Suppressor macrophage (primary cell): ENCODE measurements around the gene SLF2.
"Not testable (repeated sequence)": the region's sequence is repeated elsewhere in the genome, so short reads cannot be mapped to it uniquely, and the experiment has no call there.

ENCODE experiments used
- DNase-seq, 4 experiments: peaks; one replicate each; pipeline ENCODE4 v3.0.0-alpha.2; 2020 to 2022

The SLF2 gene

DNA sequence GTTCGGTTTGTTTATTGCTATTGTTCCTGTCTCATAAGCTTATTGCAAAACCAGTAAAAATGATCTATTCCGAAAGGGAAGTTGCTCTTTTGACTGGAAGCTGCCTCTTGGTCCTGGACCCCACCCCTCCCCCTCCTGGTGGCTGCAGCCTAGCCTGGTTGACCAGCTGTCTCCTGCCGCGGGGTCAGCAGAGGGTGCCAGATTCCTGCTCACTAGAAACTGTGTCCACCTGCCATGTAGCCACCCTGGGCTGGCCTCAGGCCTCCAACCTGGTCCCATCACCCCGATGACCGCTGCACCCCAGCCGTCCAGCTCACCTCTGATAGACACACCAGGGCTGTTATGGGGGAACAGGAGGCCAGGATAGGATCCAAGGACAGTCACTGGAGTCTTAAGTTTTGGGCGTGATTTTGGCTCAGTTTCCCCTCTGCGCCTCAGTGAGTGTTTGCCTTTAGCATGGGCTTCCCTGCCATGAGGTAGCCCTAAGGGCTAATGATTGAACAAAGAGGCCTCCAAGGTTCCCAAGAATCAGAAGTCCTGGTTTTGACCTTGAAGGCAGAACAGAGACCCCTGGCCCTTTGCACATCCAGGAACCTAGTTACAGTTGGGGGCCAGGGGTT lies 32.9 kb upstream of the SLF2 start:
- DNase-seq, result no peak

DNA sequence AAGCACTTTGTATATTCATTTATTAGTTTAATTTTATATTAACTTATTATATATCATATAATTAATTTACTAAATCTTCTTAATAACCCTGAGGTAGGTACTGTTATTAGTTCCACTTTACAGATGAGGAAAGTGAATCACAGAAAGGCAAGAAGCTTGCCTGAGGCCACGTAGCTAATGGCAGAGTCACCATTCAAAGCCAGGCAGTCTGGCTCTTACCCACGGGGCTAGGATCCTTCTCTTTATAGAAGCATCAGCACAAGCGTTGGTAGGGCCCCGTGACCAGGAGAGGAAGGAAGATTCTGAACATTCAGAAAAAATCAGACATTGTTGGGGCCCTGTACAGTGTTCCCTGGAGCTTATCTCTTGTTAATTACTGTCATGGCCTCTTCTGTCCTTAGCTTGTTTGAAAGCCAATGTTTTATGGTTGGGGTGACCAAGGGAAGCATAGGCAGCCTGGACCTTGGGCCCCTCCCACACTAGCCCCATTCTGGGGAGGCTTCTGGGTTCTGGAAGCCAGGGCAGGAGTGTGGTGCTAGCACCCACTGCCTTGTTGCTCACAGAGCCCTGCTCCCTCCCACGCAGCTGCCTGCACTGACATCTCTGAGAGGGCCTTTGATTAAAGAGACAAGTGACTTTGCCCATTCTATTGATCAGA lies 31.1 kb upstream of the SLF2 start:
- peak; percentile 9 to 37 (median 21) for DNase-seq

DNA sequence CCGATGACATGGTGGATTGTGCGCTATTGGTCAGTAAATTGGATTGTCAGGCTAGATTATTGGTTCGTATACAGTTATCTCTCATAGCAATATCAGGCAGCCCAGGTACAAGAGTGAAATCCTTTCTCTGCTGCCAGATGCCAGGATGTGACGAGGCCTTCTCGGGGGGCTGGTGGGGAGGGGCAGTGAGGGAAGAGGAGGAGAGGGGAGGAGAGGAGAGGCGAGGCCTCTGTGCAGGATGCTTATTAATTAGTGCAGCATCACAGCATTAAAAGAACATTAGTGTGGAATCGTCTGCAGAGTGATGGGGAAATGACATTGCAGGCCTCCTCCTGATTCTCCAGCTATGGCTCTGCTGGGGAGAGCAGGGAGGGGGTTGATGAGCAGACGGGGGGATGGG lies 30.5 kb upstream of the SLF2 start:
- DNase-seq, result no peak

DNA sequence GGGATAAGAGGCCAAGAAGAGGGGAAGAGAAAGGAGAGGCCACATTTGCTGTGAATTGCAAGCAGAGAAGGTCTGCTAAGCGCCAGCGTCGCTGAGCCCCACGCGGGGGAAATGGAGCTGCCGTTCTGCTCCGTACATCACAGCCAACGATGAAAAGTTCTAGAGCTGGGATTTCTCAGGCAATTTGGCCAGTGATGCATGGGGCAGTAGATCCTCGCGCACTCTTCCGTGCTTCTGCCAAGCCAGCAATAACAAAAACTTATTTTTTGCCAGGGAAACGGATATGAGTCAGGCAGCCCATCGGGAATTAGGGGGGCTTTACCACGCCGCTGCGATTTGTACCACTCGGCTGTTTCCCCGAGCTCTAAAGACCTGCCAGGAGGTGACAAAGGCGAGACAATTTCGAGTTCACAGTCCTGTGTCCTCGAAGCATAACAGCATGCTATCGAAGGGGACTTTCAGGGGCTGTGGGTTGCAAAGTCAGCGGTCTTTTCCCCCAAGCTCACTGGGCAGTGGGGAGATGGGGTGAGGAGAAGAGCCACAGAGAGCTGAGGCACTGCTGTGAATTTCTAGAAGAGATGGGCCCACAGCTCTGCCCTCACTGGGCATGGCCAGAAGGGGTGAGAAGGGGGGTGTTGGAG lies 30.0 kb upstream of the SLF2 start:
- DNase-seq, result no peak

DNA sequence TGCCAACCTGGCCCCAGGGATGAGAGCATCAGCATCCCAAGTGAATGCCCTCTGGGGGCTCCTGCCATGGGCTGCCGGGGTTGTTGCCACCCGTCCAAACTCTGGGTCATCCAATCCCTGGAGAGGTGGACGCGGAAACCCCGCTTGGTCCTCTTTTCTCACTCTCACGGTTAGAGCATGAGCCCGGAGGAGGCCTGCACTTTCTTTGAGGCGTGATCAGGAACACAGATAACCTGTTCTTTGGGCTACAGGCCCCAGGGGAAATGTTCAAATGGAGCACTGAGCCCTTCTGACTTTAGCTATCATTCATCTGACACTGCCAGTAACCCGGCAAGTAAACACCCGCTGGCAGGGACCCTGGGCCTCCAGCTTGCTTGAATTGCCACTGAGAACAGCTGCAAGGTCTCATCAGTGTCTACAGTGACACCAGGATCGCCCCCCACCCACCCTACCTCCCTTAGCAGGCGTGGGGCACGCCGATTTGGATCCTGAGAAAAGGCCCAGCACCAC lies 29.4 kb upstream of the SLF2 start:
- no peak for DNase-seq

DNA sequence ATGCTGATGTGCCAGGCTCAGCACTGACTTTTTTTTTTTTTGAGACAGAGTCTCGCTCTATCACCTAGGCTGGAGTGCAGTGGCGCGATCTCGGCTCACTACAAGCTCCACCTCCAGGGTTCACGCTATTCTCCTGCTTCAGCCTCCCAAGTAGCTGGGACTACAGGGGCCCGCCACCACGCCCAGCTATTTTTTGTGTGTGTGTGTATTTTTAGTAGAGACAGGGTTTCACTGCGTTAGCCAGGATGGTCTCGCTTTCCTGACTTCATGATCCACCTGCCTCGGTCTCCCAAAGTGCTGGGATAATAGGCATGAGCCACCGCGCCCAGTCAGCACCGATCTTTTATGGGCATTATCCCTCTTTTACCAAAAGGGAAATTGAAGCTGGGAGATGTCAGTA lies 27.2 kb upstream of the SLF2 start:
- DNase-seq, result not testable (repeated sequence)

DNA sequence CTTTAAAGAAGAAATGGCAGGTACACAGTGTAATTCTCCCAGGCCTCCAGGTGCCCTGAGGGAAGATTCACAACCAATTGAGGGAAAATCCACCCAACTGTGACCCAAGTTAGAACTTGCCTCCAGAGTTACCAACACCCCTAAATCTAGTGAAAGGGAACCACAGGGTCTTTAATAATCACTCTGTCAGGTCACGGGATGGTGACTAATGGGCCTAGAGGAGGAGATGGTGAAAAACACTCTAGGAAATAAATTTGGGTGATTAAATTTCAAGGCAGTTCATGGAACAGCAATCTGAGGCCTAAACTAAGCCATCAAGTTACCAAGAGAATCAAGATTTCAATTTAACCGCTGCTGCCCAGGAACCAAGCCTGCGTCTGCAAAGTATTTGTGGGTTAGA lies 26.7 kb upstream of the SLF2 start:
- no peak for DNase-seq

DNA sequence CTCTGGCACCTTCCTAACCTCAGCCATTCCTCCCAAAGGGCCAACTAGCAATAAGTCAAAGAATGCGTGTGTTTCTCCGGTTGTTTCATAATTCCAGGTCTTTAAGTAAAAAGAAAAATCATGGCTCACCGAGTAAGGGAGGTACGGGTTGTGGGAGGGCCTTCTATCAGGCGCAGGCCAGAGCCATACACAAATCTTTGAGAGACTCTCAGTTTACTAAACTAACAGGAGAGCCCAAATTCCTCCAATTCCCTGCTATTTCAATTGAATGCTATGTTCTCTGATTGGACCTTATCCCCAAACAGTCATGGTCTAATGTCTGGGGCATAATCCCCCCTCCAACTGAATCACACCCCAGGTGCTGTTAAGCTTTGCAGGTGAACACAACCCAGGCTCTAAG lies 26.2 kb upstream of the SLF2 start:
- DNase-seq, result no peak

DNA sequence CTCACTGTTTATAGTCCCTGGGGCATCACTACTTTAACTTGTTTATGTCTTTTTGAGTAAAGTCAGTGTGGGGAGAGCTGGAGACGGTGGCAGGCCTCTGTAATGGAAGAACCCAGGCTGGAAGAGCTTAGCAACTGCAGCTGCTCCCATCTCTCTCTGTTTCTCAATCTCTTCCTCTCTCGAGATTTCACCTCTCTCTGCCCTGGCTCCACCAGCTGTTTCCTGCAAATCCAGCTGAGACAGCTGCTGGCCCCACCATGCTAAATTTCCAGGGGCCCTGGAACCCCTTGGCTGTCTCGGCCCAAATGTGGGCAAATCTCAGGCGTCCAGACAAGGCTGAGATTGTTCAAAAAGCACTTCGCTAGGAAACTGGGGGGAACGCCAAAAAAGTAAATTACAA lies 25.8 kb upstream of the SLF2 start:
- DNase-seq, result no peak

DNA sequence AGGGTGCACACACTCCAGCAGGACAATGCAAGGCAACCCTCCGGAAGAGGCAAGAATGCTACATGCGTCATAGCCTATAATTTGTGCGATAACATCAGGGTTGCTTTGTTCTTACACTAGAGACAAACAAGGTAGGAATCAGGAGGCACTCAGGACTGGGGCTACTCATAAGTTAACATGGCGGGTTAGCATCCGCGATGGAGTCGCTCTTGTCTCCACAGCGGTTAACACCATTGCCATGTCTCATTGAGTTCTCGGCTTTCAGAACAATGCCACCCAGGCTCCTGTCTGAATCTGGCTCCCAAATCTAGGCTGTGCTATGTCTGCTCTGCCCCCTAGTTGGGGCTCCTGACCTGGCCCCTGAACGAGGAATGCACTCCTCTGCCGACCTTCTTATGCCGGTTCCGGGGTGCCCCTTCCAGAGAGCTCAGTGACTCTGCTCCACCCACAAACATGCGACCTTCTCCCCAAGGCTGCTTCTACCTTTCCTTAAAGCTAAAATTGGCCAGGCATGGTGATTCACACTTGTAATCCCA lies 24.9 kb upstream of the SLF2 start:
- DNase-seq, result no peak

DNA sequence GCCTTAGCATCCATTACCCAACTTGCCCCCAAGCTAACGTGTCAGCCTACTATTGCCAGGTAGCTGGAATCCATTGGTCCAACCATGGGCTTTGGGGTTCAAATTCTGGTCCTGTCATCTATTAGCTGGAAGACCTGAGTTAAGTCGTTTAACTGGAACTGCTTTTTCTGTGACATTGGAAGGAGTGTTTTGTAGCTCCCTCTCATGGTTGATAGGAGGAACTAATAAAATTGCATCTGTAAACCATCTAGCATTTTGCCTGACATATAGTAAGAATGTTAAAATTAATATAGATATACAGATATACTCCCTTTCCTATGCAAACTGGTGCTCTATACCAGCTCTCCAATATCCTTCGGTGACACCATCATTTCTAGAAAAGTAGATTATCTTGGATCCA lies 23.8 kb upstream of the SLF2 start:
- DNase-seq, result peak in 2 of 4 experiments; percentile 17 to 26

DNA sequence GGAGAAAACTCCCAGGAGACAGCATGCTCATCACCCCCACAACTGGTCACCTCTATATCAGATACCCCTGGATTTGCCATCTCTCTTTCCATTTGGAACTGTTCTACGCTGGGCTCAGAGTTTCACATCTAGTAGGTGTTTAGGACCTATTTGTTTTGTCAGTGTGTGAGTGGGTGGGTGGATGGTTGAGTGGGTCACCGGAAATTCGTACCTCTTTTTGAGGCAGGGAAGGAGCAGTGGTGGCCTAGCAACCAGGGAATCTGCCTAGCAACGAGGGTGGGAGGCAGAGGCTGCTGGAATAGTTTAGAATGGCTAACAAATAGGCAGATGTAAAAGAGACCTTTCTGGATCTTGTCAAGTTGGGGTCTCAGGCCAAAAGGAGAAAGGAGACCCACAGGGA lies 23.2 kb upstream of the SLF2 start:
- DNase-seq, result no peak

DNA sequence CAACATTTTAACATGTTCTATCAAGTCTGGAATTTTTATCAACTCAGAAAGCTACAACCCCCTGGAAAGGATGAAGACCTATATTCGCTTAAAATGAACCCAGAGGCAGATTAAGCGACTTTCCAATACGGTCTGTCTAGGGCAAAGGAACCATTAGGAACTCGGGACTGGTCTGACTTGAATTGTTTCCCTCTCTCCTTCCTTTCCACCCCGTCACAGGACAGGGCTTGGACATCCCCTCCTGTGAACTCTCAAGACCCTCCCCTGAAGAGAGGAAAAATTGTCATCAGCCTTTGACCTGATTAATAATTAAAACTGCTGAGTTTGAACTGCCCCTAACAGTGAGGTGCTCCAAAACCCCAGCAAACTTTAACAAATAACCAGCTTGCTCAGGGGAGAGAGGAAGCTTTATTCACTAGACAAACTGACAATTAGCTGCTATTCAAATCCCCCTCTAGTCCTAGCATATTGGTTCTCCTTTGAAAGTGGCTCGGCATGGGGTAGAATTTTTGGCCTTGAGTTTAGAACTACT lies 22.6 kb upstream of the SLF2 start:
- no peak for DNase-seq

DNA sequence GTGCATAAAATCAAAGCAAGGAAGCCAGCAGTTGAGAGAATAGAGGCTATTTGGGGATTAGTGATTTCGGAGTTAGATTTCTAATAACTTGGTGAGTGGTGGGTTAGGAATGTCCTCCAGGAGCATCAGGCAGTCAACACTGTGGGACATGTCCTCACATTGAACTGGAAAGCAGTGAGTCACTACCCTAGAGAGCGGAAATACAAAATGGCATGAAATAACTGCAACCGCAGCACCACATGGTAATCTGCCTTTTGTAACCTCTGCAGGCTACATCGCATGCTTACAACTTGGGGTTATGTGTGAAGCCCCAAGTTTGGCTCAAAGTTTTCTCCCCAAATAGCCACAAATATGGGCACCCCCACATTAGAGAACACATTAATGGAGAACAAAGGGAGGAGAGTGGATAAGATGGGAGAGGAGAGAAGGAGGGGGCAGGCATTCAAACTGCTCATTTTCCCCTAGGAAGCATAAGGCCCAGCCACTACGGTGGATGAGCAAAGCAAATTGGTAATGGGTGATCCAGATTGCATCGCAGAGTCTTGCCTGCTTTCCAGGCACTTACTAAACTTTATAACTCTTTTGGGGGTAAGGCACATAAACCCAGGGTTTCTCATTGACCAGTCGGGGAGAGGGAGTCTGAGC lies 22.0 kb upstream of the SLF2 start:
- no peak for DNase-seq

DNA sequence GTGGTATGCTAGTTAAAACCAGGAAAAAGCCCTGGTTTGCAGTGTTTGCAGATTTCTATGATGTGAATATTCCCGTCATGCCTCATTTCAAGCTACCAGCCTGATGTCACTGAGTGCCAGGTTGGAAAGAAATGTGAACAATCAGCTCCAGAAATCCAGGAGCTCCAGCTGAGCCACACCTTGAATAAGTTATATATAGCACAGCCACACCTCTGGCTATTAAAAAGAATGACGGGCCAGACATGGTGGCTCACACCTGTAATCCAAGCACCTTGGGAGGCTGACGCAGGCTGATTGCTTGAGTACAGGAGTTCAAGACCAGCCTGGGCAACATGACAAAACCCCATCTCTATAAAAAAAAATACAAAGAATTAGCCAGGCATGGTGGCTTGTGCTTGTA lies 18.7 kb upstream of the SLF2 start:
- DNase-seq, result no peak

DNA sequence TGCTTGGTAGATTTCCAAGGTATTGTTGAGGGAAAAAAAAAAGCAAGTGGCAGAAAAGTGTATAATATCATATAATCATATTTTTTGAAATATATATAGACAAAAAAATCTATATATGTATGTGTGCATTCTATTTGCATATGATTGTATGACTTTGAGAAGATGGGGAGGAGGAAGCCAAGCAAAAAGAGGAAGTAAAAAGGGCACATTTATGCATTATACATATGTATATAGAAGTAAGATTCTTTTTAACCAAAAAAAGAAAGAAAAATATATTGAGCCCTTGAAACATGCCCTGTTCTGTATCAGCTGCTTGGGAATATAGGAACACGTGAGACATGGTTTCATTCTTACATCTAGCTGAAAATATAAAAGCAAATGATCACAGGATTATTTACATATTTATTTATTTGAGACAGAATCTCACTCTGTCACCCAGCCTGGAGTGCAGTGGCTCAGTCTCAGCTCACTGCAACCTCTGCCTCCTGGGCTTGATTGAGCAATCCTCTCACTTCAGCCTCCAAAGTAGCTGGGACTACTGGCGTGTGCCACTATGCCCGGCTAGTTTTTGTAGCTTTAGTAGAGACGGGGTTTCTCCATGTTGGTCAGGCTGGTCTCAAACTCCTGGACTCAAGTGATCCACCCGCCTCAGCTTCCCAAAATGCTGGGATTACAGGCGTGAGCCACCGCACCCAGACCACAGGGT lies 18.0 kb upstream of the SLF2 start:
- peak; percentile 20 to 52 (median 49) for DNase-seq

DNA sequence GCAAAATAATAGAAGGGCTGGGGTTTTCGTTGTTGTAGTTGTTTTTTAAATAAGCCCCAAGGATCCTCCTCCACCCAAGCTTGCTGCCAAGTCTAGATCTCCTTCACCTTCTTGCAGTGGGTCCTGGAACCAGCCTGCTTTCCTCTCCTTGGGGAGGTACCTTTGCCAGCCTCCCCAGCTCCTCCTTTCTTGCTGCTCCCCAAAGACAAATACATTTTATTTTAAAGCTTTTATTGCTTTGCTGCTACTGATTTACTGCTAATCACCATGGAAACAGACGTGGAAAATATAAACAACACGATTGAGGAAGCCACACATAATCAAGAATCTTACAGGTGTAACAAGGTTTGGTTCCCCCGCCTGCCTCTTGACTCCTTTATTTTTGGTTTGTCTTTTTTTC lies 17.4 kb upstream of the SLF2 start:
- no peak for DNase-seq

DNA sequence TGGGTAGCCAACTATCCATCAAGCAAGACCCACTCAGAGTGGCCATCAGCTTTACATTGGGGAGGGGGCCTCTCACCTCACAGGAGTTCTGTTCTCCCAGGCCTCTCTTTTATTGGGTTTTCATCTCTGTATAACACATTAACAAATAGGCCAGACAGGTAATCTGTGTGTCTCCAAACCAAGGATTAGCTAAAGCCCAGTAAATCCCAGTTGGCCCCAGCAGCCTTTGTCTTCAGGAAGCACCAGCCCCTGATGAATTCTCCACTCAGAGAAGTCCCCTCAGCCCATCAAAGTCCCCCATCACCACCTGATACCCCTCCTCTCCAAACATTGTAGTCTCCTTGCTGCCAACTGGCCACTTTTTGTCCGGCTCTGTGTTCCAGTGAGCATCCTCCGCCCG lies 16.9 kb upstream of the SLF2 start:
- DNase-seq, result no peak

DNA sequence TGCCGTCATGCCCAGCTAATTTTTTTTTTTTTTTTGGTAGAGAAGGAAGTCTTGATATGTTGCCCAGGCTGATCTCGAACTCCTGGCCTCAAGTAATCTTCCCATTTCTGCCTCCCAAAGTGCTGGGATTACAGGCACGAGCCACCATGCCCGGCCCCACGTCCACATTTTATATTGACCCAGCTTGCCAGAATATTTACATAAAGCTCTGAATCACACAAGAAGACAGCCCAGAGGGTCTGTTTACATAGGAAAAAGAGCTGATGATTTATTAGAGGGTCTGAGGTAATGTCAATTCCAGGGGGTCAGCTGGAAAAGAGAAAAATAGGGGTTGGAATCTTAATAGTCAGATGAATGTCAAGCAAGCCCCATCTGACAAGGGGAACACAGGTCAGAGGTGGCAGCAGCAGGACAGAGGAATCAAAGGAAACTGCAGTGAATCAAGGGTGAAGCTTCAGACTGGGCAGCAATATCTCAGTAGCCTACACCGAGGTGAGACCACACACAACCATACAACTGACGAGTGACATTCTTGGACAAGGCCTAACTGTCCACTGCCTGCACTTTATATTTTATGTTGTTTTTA lies 15.8 kb upstream of the SLF2 start:
- DNase-seq, result no peak

DNA sequence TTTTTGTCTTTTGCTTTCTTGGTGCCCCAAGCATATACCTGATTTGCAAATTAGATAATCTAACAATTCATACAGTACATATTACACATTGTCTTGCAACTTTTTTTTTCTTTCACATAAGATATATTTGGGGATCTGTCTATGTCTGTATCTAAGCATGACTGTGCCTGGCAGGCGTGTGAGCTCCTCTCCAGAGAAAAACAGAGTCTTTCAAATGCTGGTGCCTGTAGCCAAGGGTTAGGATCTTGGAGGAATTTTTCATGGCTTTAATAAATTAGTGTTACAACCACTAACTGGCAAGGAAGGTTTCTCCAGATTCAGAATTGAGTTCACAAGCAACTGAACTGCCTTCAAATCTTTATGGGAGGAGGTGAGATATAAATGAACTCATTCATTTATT lies 14.8 kb upstream of the SLF2 start:
- no peak for DNase-seq

DNA sequence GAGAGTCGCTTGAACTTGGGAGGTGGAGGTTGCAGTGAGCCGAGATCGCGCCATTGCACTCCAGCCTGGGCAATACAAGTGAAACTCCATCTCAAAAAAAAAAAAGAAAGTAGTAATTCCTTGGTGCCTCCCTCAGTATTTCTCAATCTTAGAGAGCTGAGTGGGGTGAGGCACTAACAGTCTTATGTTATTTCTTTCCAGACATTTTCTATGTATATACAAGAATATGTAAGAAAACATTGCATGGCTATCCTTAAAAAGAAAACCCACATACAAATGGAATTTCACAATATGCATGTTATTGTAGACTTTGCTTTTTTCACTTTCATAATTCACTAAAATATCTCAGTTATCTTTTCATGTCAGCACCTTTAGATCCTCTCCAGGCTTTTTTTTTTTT lies 13.6 kb upstream of the SLF2 start:
- DNase-seq, result no peak

DNA sequence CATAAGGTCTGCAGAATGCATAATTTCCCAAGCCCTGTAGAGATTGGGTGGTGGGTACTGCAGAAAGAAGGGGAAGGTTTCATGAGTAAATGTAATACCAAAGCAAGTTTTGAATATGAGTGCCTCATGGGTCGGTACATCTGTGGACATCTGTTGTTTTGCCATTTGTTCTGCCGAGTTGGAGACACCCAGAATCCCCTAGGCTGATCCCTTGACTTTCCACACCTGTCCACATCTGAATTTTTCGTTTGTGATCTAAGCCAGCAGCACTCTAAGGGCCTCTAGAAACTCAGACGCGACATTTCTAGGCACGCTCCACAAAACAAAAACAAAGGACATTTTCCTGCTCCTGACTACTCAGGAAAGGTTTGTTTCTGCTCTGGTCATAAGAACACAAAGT lies 11.7 kb upstream of the SLF2 start:
- DNase-seq, result no peak
